HepG2 (cell line): ENCODE data around the gene MAGI1. TPM values are rescaled to one million over a fixed set of nuclear protein-coding genes. Genes with fewer than 3 reads are reported as not detected.

ENCODE experiments used
- ATAC-seq: fragments of 200-7000 bp; cut with Tn5 transposase; 3 replicates; pipeline ENCODE4 v1.9.1; 2020; ENCODE audit warnings: mild to moderate bottlenecking, moderate library complexity
- BruUV-seq: library from RNA; stranded (reverse); fragments of 400-500 nt; replicated peaks from 2 replicates; lab custom pipeline; 2021; lab: Mats Ljungman, UMichigan
- CTCF ChIA-PET: fragments of 300-600 bp; formaldehyde crosslinking; extraction: SDS; loops from one replicate; lab custom pipeline; 2021; ENCODE audit warnings: low total read pairs, inconsistent platforms, low intra/inter-chr PET ratio; lab: Yijun Ruan, JAX
- POLR2A ChIA-PET: fragments of 350-600 bp; sonication (Branson Sonifier 250); formaldehyde crosslinking; loops from one replicate; lab custom pipeline; 2020; ENCODE audit warnings: antibody characterized with exemption, inconsistent platforms; lab: Yijun Ruan, JAX
- DNase-seq: peaks from one replicate; pipeline ENCODE4 v3.0.0-alpha.2; 2015; ENCODE audit warnings: low spot score
- FAIRE-seq: peaks from 3 replicates; lab custom pipeline; 2011; peaks lifted over from hg19 to GRCh38; lab: Jason Lieb, UNC
- H2AFZ ChIP-seq: one replicate; pipeline ENCODE4 v1.6.1; 2011; ENCODE audit warnings: low read length, inconsistent platforms
- H3K27ac ChIP-seq: fragments of 300-600 bp; 3 replicates; pipeline ENCODE4 v1.8.0; 2011; ENCODE audit warnings: mixed run types, mild to moderate bottlenecking, mixed read lengths, low read length, inconsistent platforms; ENCODE audit not compliant: insufficient read depth; ENCODE audit errors: extremely low read length
- H3K27me3 ChIP-seq, 2 experiments: fragments of 200-600 bp in 1 of 2; 2 replicates in 1 of 2; 3 replicates in 1 of 2; pipeline versions ENCODE4 v1.6.0 to v1.8.0; 2011; ENCODE audit warnings: low read length in 2 of 2, mild to moderate bottlenecking in 2 of 2, moderate library complexity in 2 of 2, inconsistent platforms in 1 of 2; ENCODE audit not compliant: insufficient read depth in 2 of 2, control insufficient read depth in 1 of 2
- H3K36me3 ChIP-seq, 2 experiments: fragments of 200-600 bp in 1 of 2; replicated peaks in 1 of 2; 2 replicates in 1 of 2; 3 replicates in 1 of 2; pipeline versions ENCODE4 v1.5.1 to v1.8.0; 2011; ENCODE audit warnings: low read length in 2 of 2, inconsistent platforms in 1 of 2; ENCODE audit not compliant: insufficient read depth in 2 of 2, control insufficient read depth in 1 of 2
- H3K4me1 ChIP-seq: 2 replicates; pipeline ENCODE4 v1.5.1; 2012; ENCODE audit warnings: low read length, inconsistent platforms; ENCODE audit not compliant: insufficient read depth
- H3K4me2 ChIP-seq: 2 replicates; pipeline ENCODE4 v1.6.0; 2011; ENCODE audit warnings: low read depth, low read length, inconsistent platforms
- H3K4me3 ChIP-seq, 3 experiments: fragments of 200-600 bp in 1 of 3; sonication (generic), shearing (Covaris generic) in 1 of 3; replicated peaks in 1 of 3; 2 replicates each; pipeline ENCODE4 v1.5.1; 2011 to 2016; ENCODE audit warnings: low read length in 3 of 3, inconsistent platforms in 2 of 3, low read depth in 2 of 3, mild to moderate bottlenecking in 2 of 3, control low read depth in 1 of 3, mixed read lengths in 1 of 3; ENCODE audit not compliant: insufficient read depth in 1 of 3
- H3K79me2 ChIP-seq: one replicate; pipeline ENCODE4 v1.6.1; 2011; ENCODE audit warnings: low read length, inconsistent platforms; ENCODE audit not compliant: insufficient read depth
- H3K9ac ChIP-seq: 2 replicates; pipeline ENCODE4 v1.6.0; 2011; ENCODE audit warnings: mild to moderate bottlenecking, low read depth, low read length, inconsistent platforms; ENCODE audit not compliant: insufficient read depth
- H3K9me3 ChIP-seq: 2 replicates; pipeline ENCODE4 v1.5.1; 2012; ENCODE audit warnings: mild to moderate bottlenecking, low read length
- H4K20me1 ChIP-seq: 2 replicates; pipeline ENCODE4 v1.6.0; 2011; ENCODE audit warnings: inconsistent platforms, mild to moderate bottlenecking, low read length, moderate library complexity; ENCODE audit not compliant: insufficient read depth
- CHD4 ChIP-seq: fragments of 200-600 bp; sonication (generic); IDR thresholded peaks from 2 replicates; pipeline ENCODE4 v1.7.0; 2017; ENCODE audit warnings: mild to moderate bottlenecking, low read length, borderline replicate concordance
- DMAP1 ChIP-seq: IDR thresholded peaks from 2 replicates; pipeline ENCODE4 v1.6.1; 2016
- HMG20B ChIP-seq: conservative IDR thresholded peaks from 2 replicates; pipeline ENCODE4 v1.6.1; 2016; ENCODE audit warnings: missing genetic modification reagents, missing compliant biosample characterization
- KLF16 ChIP-seq, 2 experiments: sonication (generic) in 1 of 2; formaldehyde crosslinking in 1 of 2; IDR thresholded peaks; 2 replicates each; pipeline versions ENCODE4 v1.6.1 to v1.8.0; 2016 to 2023; ENCODE audit warnings: missing genetic modification reagents in 2 of 2, missing compliant biosample characterization in 1 of 2
- SRSF4 ChIP-seq: fragments of 200-400 bp; formaldehyde crosslinking; IDR thresholded peaks from one replicate; pipeline ENCODE4 v1.6.1; 2018; ENCODE audit warnings: mild to moderate bottlenecking, low read depth, low read length, moderate library complexity; ENCODE audit not compliant: poor library complexity, severe bottlenecking
- STAT5B ChIP-seq: sonication (generic); formaldehyde crosslinking; IDR thresholded peaks from 2 replicates; pipeline ENCODE4 v1.4.0; 2020; ENCODE audit warnings: missing genetic modification reagents
- WGBS: methylation state at CpG from one replicate; pipeline ENCODE4 v1.1.6; 2017; ENCODE audit warnings: low lambda C conversion rate; 5-methylcytosine and 5-hydroxymethylcytosine counted together
- in situ Hi-C: cut with HindIII; loops from 2 replicates; pipeline ENCODE4 v1.10.0; 2017; ENCODE audit warnings: low pct_unique_long_range_greater_than_20kb; ENCODE audit not compliant: extremely low pct_ligation_motif_present
- intact Hi-C: fragments of 100-400 bp; cut with micrococcal nuclease; formaldehyde crosslinking; loops from one replicate; pipeline ENCODE4 v1.10.0; 2022; ENCODE audit not compliant: unreplicated experiment
- polyA plus RNA-seq, 8 experiments: library from polyadenylated mRNA; depleted of rRNA in 3 of 8; stranded (reverse) in 7 of 8; unstranded in 1 of 8; fragments of >200 nt; fragmentation: Illumina TruSeq in 4 of 8; extraction: Trizol in 4 of 8; gene quantifications; 2 replicates each; pipeline versions ENCODE4 v1.2.1 to v1.2.3, GENCODE V29; 2011 to 2016; ENCODE audit warnings: low read depth in 4 of 8, missing spikeins in 1 of 8, mixed read lengths in 1 of 8; ENCODE audit not compliant: insufficient read depth in 1 of 8
- total RNA-seq, 5 experiments: library from RNA; depleted of rRNA; stranded (reverse); fragments of >200 nt; fragmentation: Illumina TruSeq; extraction: Trizol; gene quantifications; 2 replicates each; pipeline ENCODE4 v1.2.3, GENCODE V29; 2016; ENCODE audit warnings: low read depth in 1 of 5
- TF ChIP-seq, protein P1 (sequence below): sonication (generic); formaldehyde crosslinking; IDR thresholded peaks from 2 replicates; pipeline ENCODE4 v1.4.0; 2020; ENCODE audit warnings: missing genetic modification reagents
- TF ChIP-seq, protein P2 (sequence below): sonication (generic); formaldehyde crosslinking; IDR thresholded peaks from 2 replicates; pipeline ENCODE4 v1.8.0; 2022; ENCODE audit warnings: mild to moderate bottlenecking, missing genetic modification reagents, moderate library complexity

The MAGI1 gene
- total and polyA plus RNA-seq, 2 of the 13 experiments (the other 11 are each of a cell fraction or from before 2014, with no cell fraction given), result 22.2 to 26.0 TPM

DNA sequence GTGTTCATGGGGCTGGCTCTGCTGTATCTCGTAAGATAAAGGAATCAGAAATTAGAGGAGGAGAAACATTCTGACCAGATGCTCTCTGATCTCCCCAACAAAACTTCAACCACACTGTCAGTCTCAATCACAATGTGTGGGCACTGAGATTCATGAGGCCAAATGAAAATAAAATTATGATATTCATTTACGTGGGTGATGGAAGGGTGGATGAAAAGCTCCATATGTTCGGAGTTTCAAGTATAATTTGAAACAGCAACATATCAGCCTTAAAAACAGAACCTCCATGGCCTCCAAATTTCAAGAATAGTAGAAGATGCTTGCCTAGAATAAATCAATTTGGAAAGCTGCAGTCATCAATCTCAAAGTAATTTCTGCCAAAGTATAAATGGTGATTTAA is 363.7 kb downstream of the MAGI1 start:
- Histone ChIP-seq H4K20me1 (peaks cover 45% of the 10 kb centered on the region), H3K9me3 (no peaks in the 10 kb centered on the region), H3K4me1 (peaks cover 28% of the 10 kb centered on the region), H3K4me3 (no peak overlapping the region), H3K27me3 (no peaks in the 10 kb centered on the region), H3K9ac (no peak overlapping the region), H3K27ac (no peak overlapping the region), H3K4me2 (no peak overlapping the region), H3K36me3 (no peaks in the 10 kb centered on the region), H3K79me2 (peaks cover 20% of the 10 kb centered on the region), H2AFZ (no peak overlapping the region)
- DNase-seq (no peak), FAIRE-seq (no peak), ATAC-seq (no peak)
- intact Hi-C loops (no loop called here), in situ Hi-C loops (no loop called here)
- ChIA-PET POLR2A (no interaction called here), CTCF (no interaction called here)
- no TSS peak for BruUV-seq
- WGBS, result 100% methylated on average over 3 of the region's 3 CpGs
- no peak for TF ChIP-seq DMAP1 (CRISPR knock-in tag)
- TF ChIP-seq STAT5B (CRISPR knock-in tag), result no peak
- TF ChIP-seq, protein P1, sequence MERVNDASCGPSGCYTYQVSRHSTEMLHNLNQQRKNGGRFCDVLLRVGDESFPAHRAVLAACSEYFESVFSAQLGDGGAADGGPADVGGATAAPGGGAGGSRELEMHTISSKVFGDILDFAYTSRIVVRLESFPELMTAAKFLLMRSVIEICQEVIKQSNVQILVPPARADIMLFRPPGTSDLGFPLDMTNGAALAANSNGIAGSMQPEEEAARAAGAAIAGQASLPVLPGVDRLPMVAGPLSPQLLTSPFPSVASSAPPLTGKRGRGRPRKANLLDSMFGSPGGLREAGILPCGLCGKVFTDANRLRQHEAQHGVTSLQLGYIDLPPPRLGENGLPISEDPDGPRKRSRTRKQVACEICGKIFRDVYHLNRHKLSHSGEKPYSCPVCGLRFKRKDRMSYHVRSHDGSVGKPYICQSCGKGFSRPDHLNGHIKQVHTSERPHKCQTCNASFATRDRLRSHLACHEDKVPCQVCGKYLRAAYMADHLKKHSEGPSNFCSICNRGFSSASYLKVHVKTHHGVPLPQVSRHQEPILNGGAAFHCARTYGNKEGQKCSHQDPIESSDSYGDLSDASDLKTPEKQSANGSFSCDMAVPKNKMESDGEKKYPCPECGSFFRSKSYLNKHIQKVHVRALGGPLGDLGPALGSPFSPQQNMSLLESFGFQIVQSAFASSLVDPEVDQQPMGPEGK (CRISPR knock-in tag), result no peak
- TF ChIP-seq, protein P2, sequence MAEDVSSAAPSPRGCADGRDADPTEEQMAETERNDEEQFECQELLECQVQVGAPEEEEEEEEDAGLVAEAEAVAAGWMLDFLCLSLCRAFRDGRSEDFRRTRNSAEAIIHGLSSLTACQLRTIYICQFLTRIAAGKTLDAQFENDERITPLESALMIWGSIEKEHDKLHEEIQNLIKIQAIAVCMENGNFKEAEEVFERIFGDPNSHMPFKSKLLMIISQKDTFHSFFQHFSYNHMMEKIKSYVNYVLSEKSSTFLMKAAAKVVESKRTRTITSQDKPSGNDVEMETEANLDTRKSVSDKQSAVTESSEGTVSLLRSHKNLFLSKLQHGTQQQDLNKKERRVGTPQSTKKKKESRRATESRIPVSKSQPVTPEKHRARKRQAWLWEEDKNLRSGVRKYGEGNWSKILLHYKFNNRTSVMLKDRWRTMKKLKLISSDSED, result no peak
- TF ChIP-seq SRSF4, result no peak
- TF ChIP-seq KLF16 (CRISPR knock-in tag; IDR thresholded peaks at IDR 0.05), result no peak
- no peak for TF ChIP-seq CHD4
- no peak for TF ChIP-seq HMG20B (CRISPR knock-in tag)
